Right lobe of liver (tissue), 4 donors: Measurements from ENCODE around the gene PLIN5.

Source experiments
- POLR2A ChIP-seq: fragments of 450-650 bp; IDR thresholded peaks from one replicate; pipeline ENCODE4 v1.6.1; 2017; ENCODE audit warnings: antibody characterized with exemption, mild to moderate bottlenecking
- TF ChIP-seq, protein P1 (sequence below), 4 donors: fragments of 200-600 bp in 3 of 4; fragments of 450-650 bp in 1 of 4; IDR thresholded peaks; one replicate each; pipeline versions ENCODE4 v1.5.1 to v1.8.0; 2016 to 2022; ENCODE audit warnings: antibody characterized with exemption in 4 of 4, mild to moderate bottlenecking in 2 of 4
- donor health status: DM: no; HTN: no; CAD: no.
- donor health status: DM: no; HTN: no; CAD: no.
- donor health status: DM: no; HTN: yes; CAD: no.

DNA sequence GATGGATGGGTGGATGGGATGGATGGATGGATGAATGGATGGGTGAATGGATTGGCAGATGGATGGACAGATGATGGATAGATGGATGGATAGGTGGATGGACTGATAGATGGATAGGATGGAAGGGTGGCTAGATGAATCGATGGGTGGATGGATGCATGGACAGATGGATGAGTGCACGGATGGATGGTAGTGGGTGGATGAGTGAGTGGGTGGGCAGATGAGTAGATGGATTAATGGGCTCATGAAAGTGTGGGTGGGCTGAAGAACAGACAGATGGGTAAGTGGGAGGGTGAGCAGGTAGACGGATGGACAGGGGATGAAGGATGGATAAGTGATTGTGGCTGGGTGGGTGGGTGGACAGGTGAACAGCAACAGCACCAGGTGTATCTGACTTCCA lies 18.8 kb upstream of the PLIN5 start:
- TF ChIP-seq, protein P1, sequence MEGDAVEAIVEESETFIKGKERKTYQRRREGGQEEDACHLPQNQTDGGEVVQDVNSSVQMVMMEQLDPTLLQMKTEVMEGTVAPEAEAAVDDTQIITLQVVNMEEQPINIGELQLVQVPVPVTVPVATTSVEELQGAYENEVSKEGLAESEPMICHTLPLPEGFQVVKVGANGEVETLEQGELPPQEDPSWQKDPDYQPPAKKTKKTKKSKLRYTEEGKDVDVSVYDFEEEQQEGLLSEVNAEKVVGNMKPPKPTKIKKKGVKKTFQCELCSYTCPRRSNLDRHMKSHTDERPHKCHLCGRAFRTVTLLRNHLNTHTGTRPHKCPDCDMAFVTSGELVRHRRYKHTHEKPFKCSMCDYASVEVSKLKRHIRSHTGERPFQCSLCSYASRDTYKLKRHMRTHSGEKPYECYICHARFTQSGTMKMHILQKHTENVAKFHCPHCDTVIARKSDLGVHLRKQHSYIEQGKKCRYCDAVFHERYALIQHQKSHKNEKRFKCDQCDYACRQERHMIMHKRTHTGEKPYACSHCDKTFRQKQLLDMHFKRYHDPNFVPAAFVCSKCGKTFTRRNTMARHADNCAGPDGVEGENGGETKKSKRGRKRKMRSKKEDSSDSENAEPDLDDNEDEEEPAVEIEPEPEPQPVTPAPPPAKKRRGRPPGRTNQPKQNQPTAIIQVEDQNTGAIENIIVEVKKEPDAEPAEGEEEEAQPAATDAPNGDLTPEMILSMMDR (IDR thresholded peaks at IDR 0.05) = no peak
- no peak for TF ChIP-seq POLR2A
